ENCODE data around the gene LRCOL1.

DNA sequence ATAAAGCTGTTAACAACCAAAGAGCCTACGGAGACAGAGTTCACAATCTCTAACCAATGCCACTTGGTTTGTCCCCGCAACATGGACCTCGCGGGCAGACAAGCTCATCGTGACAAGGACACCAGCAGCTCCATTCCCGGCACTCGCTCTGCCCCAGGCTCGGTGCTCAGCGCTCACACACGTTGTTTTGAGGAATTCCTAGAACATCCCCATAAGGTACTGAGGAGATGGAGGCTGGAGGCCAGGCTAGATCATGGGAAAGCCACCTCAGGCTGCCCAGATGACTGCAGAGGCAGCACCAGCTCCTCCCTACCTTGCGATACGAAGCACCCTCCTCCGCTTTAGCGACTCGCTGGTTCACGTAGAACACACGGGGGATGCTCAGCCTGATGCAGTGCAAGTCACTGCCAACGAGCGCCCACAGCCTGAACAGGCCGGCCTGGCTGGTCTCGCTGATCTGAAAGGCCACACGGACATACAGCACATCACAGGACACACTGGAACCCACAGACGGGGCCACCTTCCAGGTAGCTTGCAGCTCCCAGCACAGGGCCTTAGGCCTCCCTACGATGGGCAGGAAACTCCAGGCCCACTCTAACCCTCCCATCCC lies 38.3 kb upstream of the LRCOL1 start:
- TF ChIP-seq POLR2A (IDR thresholded peaks at IDR 0.05; ENCODE audit: low read depth, low read length) = no peak
- TF ChIP-seq POLR2AphosphoS5 (IDR thresholded peaks at IDR 0.05; ENCODE audit: low read depth, low read length) = no peak
- TF ChIP-seq POU2F2 (IDR thresholded peaks at IDR 0.05; ENCODE audit: low read depth, low read length) = no peak
- no peak for TF ChIP-seq TAF1 (IDR thresholded peaks at IDR 0.05; ENCODE audit: low read depth, low read length)
- TF ChIP-seq SPI1 (IDR thresholded peaks at IDR 0.05; ENCODE audit: low read depth, low read length) = no peak
